ENCODE measurements around the gene AAK1.
"Not testable (repeated sequence)": the region's sequence is repeated elsewhere in the genome, so short reads cannot be mapped to it uniquely, and the experiment has no call there.

Gene AAK1

GRCh38 chr2:69594341-69594740, 49.2 kb downstream of the AAK1 start:
- DNase-seq, result no peak

DNA sequence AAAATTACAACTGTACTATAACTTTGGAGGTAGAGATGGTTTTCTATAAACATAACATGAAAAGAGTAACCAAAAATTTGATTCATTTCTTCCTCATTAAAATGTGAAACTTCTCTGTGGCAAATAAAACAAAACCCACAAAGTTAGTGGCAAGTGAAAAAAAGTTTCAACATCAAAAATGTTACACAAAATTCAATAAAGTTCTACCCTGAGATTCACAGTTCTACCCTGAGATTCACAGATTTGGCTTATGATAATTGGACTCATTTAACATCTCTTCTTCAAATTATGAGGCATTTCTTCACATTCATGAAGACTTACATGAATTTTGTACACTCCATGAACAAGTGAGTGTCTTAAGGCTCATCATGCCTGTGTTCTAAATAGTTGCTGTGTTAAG, 51.0 kb downstream of the AAK1 start:
- no peak for DNase-seq

DNA sequence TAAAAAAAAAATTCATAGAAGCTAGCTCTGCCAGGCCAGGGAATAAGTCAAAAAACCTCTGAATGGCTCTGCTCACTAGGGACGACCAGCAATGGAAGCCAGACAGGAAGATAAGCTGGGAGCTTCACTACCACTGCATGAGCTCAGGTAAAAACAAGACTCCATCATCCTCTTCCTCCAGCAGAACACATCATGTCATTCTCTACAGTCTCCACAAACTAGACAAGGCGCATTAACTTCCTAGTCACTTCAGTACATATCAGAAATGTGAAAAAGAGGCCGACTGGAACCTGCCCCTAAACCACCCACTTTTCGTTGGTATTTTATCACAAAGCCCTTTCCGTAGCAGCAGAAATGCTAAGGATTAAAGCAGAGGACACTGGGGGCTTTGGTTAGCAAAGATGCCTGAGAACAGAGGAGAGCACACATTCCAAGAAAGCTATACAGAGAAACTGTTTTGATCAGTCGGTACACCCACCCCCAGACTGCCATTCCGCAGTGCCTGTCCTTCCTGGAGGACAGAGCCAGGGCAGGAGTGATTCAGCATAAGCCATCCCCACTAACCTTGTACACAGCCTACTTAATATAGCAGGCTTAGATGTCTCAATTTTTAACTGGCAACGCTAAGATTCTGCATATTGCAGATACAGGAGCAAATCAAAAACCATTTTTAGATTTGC, 53.4 kb downstream of the AAK1 start:
- no peak for DNase-seq

DNA sequence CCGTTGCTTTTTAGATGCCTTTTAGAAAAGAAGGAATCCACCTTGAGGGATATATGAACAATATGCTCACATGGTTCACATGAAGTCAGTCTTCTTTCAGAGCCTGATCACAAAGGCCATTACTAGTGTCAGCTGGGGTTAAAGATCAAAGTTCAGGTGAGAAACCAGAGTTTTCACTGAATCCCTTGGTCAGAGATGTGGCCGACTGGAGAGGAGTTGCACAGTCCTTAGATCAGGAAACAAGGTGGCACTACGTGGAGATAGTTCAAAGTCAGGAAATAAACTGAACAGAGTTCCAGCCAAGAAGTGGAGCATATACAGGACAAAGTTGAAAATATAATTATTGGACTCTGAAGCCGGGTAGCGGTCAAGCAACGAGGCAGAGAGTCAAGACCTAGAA, 54.6 kb downstream of the AAK1 start:
- DNase-seq, result no peak

GRCh38 chr2:69588403-69588802, 55.1 kb downstream of the AAK1 start:
- no peak for DNase-seq

GRCh38 chr2:69585855-69586555, 57.5 kb downstream of the AAK1 start:
- no peak for DNase-seq

DNA sequence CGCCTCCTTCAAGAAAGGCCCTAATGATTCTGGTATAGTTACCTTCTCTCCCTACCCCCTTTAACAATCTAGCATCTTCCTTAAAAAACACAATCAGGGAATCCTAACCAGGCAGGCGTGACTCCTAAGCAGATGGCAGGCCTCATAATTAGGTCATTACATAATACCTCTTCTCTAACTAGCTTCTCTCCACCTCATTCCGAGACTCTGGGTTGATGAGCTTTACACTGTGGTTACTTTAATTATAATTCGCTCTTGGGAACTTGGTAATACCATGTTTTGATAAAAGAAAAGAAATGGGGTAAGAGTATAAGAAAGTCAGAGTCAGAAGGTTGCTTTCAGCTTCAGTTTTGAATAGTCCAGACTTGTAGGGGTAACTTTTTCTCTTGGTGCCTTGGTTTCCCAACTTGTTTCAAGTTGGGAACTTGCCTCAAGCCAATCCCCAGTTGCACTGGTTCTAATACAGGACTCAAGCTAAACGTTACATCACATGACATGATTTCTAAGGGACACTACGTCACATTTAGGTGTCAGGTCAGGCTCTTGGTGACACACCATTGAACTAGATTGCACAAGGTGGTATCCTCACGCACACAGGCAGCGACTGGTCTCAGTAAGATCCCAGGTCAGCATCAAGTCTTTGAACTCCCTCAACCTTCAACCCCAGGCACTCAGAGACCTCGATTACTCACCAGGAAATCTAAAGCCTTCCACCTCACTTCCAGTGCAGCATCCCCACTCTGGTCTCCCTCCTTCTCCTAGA, 59.2 kb downstream of the AAK1 start:
- no peak for DNase-seq

GRCh38 chr2:69583321-69583833, 60.2 kb downstream of the AAK1 start:
- DNase-seq, result no peak

DNA sequence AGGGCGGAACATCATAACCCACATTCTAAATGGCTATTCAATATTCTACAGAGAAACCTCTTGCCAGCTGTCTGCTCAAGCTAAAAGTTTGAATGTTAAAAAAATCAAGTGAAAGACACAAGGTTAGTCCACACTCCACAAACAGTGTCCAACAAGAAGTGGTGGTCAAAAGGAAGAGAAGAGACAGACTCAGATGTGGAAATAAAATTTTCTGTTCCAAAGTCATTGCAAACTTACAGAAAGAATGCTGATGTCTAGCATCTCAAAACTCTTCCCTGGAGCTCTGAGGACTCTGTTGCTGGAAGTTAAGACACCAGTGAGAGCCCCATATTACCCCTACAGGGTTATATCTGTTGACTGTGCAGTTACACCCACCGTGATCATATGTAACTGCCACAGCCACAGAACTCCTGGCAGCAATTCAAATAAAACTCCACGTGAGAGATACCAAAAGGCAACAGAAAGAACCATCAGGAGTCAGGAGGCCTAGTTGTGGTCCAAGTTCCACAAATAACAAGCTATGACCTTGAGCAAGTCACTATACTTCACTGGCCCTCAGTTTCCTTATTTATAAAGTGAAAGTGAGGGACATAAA, 60.9 kb downstream of the AAK1 start:
- no peak for DNase-seq

GRCh38 chr2:69581774-69582581, 61.6 kb downstream of the AAK1 start:
- no peak for DNase-seq

GRCh38 chr2:69580486-69580885, 63.1 kb downstream of the AAK1 start:
- DNase-seq, result no peak

DNA sequence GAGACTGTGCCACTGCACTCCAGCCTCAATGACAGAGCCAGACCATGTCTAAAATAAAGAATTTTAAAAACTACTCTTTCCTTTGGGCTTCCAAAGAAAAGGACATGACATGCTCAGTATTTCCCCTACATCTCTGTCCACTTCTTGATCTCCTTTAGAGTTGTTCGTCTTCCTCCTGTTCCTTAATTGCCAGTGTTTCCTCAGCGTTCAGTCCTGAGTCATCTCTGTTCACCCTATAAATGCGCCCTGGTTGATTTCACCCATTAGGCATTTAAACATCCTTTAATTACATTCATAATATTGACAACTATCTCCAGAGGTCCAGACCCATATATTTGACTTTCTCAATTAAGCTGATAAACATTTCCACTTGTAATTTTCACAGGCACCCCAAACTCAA, 64.0 kb downstream of the AAK1 start:
- no peak for DNase-seq

- DNase-seq, result no peak
Measured at GRCh38 chr2:69578198-69578540, 65.4 kb downstream of the AAK1 start.

GRCh38 chr2:69577467-69578197, 65.9 kb downstream of the AAK1 start:
- DNase-seq, result no peak

- DNase-seq, result no peak
Measured at GRCh38 chr2:69576880-69577279, 66.7 kb downstream of the AAK1 start.

DNA sequence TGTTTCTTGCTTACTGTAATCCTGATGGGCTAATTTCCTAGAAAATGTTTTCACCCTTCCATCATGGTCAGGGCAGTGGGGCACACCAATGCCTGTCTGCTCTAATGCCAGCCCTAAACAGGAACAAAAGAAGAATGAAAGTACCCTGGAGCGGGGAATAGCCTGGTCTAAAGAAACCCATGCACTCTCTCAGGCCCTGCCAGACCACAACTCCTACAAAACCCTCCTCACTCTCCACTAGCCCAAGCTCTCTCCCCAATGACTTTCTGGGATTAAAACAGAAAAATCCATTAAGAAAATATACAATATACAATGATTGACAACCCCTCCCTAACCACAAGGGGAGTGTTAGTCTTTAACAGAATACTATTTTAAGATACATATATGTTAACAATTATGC, 67.6 kb downstream of the AAK1 start:
- DNase-seq, result no peak

DNA sequence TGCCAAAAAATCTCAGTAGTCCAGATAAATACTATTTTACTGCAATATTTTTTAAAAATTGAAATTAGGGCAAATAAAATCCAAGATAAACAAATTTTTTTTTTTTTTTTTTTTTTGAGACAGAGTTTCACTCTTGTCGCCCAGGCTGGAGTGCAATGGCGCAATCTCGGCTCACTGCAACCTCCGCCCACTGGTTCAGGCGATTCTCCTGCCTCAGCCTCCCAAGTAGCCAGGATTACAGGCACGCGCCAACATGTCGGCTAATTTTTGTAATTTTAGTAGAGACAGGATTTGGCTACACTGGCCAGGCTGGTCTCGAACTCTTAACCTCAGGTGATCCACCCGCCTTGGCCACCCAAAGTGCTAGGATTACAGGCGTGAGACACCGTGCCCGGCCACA, 68.2 kb downstream of the AAK1 start:
- DNase-seq, result not testable (repeated sequence)

DNA sequence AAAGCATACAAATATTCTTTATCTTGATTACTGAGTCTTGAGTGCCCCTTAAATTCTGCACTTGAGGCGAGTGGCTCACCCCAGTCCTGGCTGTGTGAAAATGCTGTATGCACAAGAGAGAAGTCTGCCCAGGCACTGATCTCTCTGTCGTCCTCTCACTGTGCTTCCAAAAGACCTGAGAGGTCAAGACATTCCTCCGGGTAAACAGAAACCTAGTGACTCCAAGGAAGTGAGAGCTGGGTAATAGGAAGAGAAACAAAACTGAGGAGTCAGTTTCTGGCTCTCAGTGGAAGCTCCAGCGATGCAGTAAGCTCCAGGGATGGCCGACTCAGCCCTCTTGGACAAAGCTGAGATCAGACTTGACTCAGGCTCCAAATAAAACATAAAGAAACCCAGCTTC, 70.9 kb downstream of the AAK1 start:
- no peak for DNase-seq

DNA sequence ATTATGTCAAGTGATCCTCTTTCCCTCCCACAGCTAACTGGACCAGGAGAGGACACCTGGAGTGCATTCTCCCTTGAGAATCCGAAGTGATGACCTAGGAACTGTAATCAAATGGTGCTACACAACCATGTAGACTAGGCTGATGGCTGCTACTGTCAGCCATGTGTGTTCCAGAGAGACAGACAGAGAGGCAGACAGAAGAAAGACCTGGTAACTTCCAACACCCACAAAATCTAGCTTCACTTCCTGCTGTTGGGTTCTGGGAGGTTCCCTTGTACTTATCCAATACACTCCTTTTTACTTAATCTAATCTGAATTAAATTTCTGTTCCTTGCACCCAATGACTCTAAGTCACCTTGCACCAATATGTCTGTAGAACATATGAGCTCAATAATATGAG, 72.3 kb downstream of the AAK1 start:
- no peak for DNase-seq

- no peak for DNase-seq
Measured at GRCh38 chr2:69570474-69570873, 73.1 kb downstream of the AAK1 start.

DNA sequence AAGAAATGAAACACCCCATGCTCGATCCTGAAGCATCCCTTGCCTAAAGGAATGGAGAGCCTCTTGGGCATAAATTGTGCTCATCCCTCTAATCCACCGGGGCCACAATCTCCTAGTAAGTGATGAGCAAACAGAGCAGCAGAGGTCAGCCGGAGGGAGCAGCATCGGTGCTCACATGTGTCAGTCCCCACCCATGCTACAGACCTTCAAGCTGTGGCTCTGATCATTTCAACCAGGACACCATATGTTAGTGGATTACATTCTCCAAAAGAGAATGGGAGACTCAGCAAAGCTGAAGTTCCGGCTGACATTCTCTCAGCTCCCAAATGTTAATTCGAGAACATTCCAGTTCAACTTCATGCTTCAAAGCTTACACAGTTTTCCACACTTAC, 75.6 kb downstream of the AAK1 start:
- no peak for DNase-seq

All from retina (tissue), 1 donor.